Central memory CD8-positive, alpha-beta T cell (primary cell): ENCODE data around the gene CLNK.

Source experiments
- ATAC-seq: fragments of 150-1000 bp; cut with Tn5 transposase; replicated peaks from 2 replicates; pipeline ENCODE4 v1.10.0; 2022; ENCODE audit warnings: mild to moderate bottlenecking, moderate FRiP score, moderate number of reproducible peaks; ENCODE audit not compliant: poor library complexity, severe bottlenecking; ENCODE audit errors: extremely low read depth
- DNase-seq, 2 donors: peaks; one replicate each; pipeline ENCODE4 v3.0.0; 2021; ENCODE audit warnings: low spot score in 2 of 2
- H3K27ac Mint-ChIP-seq: one replicate; pipeline ENCODE4 v1.8.0; 2022; ENCODE audit warnings: low read depth, mild to moderate bottlenecking, moderate library complexity, mixed read lengths
- H3K27me3 Mint-ChIP-seq: one replicate; pipeline ENCODE4 v1.8.0; 2022; ENCODE audit warnings: mixed read lengths
- H3K36me3 Mint-ChIP-seq: one replicate; pipeline ENCODE4 v1.8.0; 2022; ENCODE audit warnings: mild to moderate bottlenecking, moderate library complexity, mixed read lengths; ENCODE audit not compliant: insufficient read depth
- H3K4me1 Mint-ChIP-seq: one replicate; pipeline ENCODE4 v1.8.0; 2022; ENCODE audit warnings: mixed read lengths
- H3K4me3 Mint-ChIP-seq: one replicate; pipeline ENCODE4 v1.8.0; 2022; ENCODE audit warnings: mild to moderate bottlenecking, moderate library complexity, mixed read lengths
- H3K9me3 Mint-ChIP-seq: one replicate; pipeline ENCODE4 v1.8.0; 2022; ENCODE audit warnings: mixed read lengths

Gene CLNK

GRCh38 chr4:10671366-10671765 is 13.2 kb downstream of the CLNK start:
- Mint-ChIP-seq H3K36me3 (peaks cover 2% of the 10 kb centered on the region), H3K27ac (no peak overlapping the region), H3K4me3 (no peak overlapping the region), H3K27me3 (no peaks in the 10 kb centered on the region), H3K9me3 (no peaks in the 10 kb centered on the region), H3K4me1 (no peaks in the 10 kb centered on the region)
- peak; percentile 76 for ATAC-seq
- DNase-seq, result no peak

- Mint-ChIP-seq H3K9me3 (no peaks in the 10 kb centered on the region), H3K4me1 (no peaks in the 10 kb centered on the region), H3K4me3 (no peak overlapping the region), H3K36me3 (peaks cover 2% of the 10 kb centered on the region), H3K27ac (no peak overlapping the region), H3K27me3 (no peaks in the 10 kb centered on the region)
- no peak for DNase-seq
- no peak for ATAC-seq
Measured at GRCh38 chr4:10670321-10670720, 14.2 kb downstream of the CLNK start.

GRCh38 chr4:10667701-10668326 is 16.8 kb downstream of the CLNK start:
- Mint-ChIP-seq H3K4me3 (no peak overlapping the region), H3K36me3 (peaks cover 2% of the 10 kb centered on the region), H3K27ac (no peak overlapping the region), H3K27me3 (no peaks in the 10 kb centered on the region), H3K4me1 (no peaks in the 10 kb centered on the region), H3K9me3 (no peaks in the 10 kb centered on the region)
- ATAC-seq, result no peak
- DNase-seq, result no peak

- no peak overlapping the region for H3K4me3 Mint-ChIP-seq
- H3K36me3 Mint-ChIP-seq, result peaks cover 2% of the 10 kb centered on the region
- H3K27ac Mint-ChIP-seq, result no peak overlapping the region
- H3K4me1 Mint-ChIP-seq, result no peaks in the 10 kb centered on the region
- no peaks in the 10 kb centered on the region for H3K9me3 Mint-ChIP-seq
- DNase-seq (no peak), ATAC-seq (no peak)
- H3K27me3 Mint-ChIP-seq, result no peaks in the 10 kb centered on the region
Measured at GRCh38 chr4:10666616-10667015, 18.0 kb downstream of the CLNK start.

GRCh38 chr4:10664408-10664807 is 20.2 kb downstream of the CLNK start:
- DNase-seq (no peak), ATAC-seq (no peak)
- Mint-ChIP-seq H3K4me3 (no peak overlapping the region), H3K27ac (no peak overlapping the region), H3K27me3 (no peaks in the 10 kb centered on the region), H3K4me1 (no peaks in the 10 kb centered on the region), H3K36me3 (no peaks in the 10 kb centered on the region), H3K9me3 (no peaks in the 10 kb centered on the region)

GRCh38 chr4:10662937-10663336 is 21.6 kb downstream of the CLNK start:
- H3K9me3 Mint-ChIP-seq, result no peaks in the 10 kb centered on the region
- H3K4me3 Mint-ChIP-seq, result no peak overlapping the region
- no peak overlapping the region for H3K27ac Mint-ChIP-seq
- no peaks in the 10 kb centered on the region for H3K27me3 Mint-ChIP-seq
- no peaks in the 10 kb centered on the region for H3K36me3 Mint-ChIP-seq
- H3K4me1 Mint-ChIP-seq, result no peaks in the 10 kb centered on the region
- no peak for ATAC-seq
- no peak for DNase-seq

GRCh38 chr4:10661047-10661446 is 23.5 kb downstream of the CLNK start:
- Mint-ChIP-seq H3K27me3 (no peaks in the 10 kb centered on the region), H3K27ac (no peak overlapping the region)
- no peak for ATAC-seq

GRCh38 chr4:10659251-10659650 is 25.3 kb downstream of the CLNK start:
- H3K4me1 Mint-ChIP-seq, result peaks cover 5% of the 10 kb centered on the region
- no peaks in the 10 kb centered on the region for H3K27me3 Mint-ChIP-seq
- no peak for DNase-seq
- H3K4me3 Mint-ChIP-seq, result no peak overlapping the region
- H3K36me3 Mint-ChIP-seq, result no peaks in the 10 kb centered on the region
- ATAC-seq, result no peak
- H3K27ac Mint-ChIP-seq, result no peak overlapping the region
- no peaks in the 10 kb centered on the region for H3K9me3 Mint-ChIP-seq

More at GRCh38 chr4:10661047-10661446, 23.5 kb downstream of the CLNK start:
- Mint-ChIP-seq H3K36me3 (no peaks in the 10 kb centered on the region), H3K4me1 (peaks cover 1% of the 10 kb centered on the region), H3K9me3 (no peaks in the 10 kb centered on the region), H3K4me3 (no peak overlapping the region)
- DNase-seq, result no peak

- DNase-seq (no peak), ATAC-seq (no peak)
- peaks cover 8% of the 10 kb centered on the region for H3K27me3 Mint-ChIP-seq
- no peak overlapping the region for H3K4me3 Mint-ChIP-seq
- no peak overlapping the region for H3K27ac Mint-ChIP-seq
- H3K9me3 Mint-ChIP-seq, result no peaks in the 10 kb centered on the region
- H3K36me3 Mint-ChIP-seq, result no peaks in the 10 kb centered on the region
- H3K4me1 Mint-ChIP-seq, result peaks cover 5% of the 10 kb centered on the region
Measured at GRCh38 chr4:10656988-10657387, 27.6 kb downstream of the CLNK start.

- Mint-ChIP-seq H3K9me3 (no peaks in the 10 kb centered on the region), H3K27ac (no peak overlapping the region), H3K27me3 (peaks cover 10% of the 10 kb centered on the region), H3K4me1 (peaks cover 5% of the 10 kb centered on the region), H3K36me3 (no peaks in the 10 kb centered on the region), H3K4me3 (no peak overlapping the region)
- ATAC-seq (no peak), DNase-seq (no peak)
Measured at GRCh38 chr4:10656420-10656819, 28.1 kb downstream of the CLNK start.

GRCh38 chr4:10655968-10656367 is 28.6 kb downstream of the CLNK start:
- no peaks in the 10 kb centered on the region for H3K36me3 Mint-ChIP-seq
- no peaks in the 10 kb centered on the region for H3K9me3 Mint-ChIP-seq
- no peak for ATAC-seq
- no peak for DNase-seq
- no peak overlapping the region for H3K4me3 Mint-ChIP-seq
- H3K4me1 Mint-ChIP-seq, result peaks cover 5% of the 10 kb centered on the region
- H3K27me3 Mint-ChIP-seq, result peaks cover 14% of the 10 kb centered on the region
- no peak overlapping the region for H3K27ac Mint-ChIP-seq

- Mint-ChIP-seq H3K27ac (no peak overlapping the region), H3K36me3 (no peaks in the 10 kb centered on the region), H3K27me3 (peaks cover 16% of the 10 kb centered on the region), H3K4me3 (no peak overlapping the region), H3K9me3 (no peaks in the 10 kb centered on the region), H3K4me1 (no peaks in the 10 kb centered on the region)
- ATAC-seq (no peak), DNase-seq (no peak)
Measured at GRCh38 chr4:10648479-10648878, 36.1 kb downstream of the CLNK start.

- no peak for DNase-seq
Measured at GRCh38 chr4:10647846-10648245, 36.7 kb downstream of the CLNK start.

More at GRCh38 chr4:10647846-10648245, 36.7 kb downstream of the CLNK start:
- Mint-ChIP-seq H3K36me3 (no peaks in the 10 kb centered on the region), H3K27me3 (peaks cover 12% of the 10 kb centered on the region), H3K4me3 (no peak overlapping the region), H3K4me1 (no peaks in the 10 kb centered on the region), H3K9me3 (no peaks in the 10 kb centered on the region), H3K27ac (no peak overlapping the region)
- ATAC-seq, result no peak
